GM18858 (cell line): Measurements from ENCODE around the gene SIMC1.

ENCODE experiments used
- ATAC-seq: cut with Tn5 transposase; IDR thresholded peaks from one replicate; pipeline ENCODE4 v1.9.1; 2021; ENCODE audit not compliant: unreplicated experiment

The SIMC1 gene

GRCh38 chr5:176361437-176362232, 123.4 kb downstream of the SIMC1 start, which contains the start of gene KIAA1191:
Gene KIAA1191 (minus strand): TSS chr5:176361764. CDS start chr5:176359508, 2,256 bp downstream.
- peak; percentile 73 for ATAC-seq

GRCh38 chr5:176362233-176362490, 123.9 kb downstream of the SIMC1 start:
- ATAC-seq, result peak; percentile 4

GRCh38 chr5:176364765-176365350, 126.6 kb downstream of the SIMC1 start:
- no peak for ATAC-seq

- ATAC-seq, result no peak
These were observed 127.4 kb downstream of the SIMC1 start, which contains the start of gene ARL10 for GRCh38 chr5:176365351-176366231. Gene ARL10 (plus strand): TSS chr5:176365487. CDS start chr5:176365564, 77 bp downstream.

DNA sequence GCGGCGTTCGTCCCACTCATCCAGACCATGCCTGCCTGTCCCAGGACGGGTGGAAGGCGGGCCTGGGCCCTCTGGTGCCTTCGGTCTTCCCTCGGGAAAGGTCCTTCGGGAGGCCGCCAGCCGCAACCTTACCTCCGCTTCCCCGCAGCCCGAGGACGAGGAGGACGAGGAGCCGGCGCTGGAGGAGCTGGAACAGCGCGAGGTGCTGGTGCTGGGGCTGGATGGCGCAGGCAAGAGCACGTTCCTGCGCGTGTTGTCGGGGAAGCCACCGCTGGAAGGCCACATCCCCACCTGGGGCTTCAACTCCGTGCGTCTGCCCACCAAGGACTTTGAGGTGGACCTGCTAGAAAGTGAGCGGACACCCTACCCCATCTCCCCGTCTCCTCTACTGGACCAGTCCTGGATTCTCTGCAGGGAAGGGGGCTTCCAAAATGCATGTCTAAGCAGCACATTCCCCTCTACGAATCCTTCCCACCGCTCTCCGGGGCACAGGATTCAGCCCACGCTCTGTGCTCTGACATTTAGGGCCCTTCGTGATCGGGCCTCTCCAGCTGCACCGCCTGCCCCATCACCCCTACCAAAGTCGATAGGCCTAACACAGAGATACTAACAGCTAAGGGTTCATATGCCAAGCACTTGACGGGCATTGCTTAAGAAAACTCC, 128.1 kb downstream of the SIMC1 start:
- ATAC-seq, result no peak

- ATAC-seq, result no peak
These were observed 130.5 kb downstream of the SIMC1 start for GRCh38 chr5:176368726-176369125.

DNA sequence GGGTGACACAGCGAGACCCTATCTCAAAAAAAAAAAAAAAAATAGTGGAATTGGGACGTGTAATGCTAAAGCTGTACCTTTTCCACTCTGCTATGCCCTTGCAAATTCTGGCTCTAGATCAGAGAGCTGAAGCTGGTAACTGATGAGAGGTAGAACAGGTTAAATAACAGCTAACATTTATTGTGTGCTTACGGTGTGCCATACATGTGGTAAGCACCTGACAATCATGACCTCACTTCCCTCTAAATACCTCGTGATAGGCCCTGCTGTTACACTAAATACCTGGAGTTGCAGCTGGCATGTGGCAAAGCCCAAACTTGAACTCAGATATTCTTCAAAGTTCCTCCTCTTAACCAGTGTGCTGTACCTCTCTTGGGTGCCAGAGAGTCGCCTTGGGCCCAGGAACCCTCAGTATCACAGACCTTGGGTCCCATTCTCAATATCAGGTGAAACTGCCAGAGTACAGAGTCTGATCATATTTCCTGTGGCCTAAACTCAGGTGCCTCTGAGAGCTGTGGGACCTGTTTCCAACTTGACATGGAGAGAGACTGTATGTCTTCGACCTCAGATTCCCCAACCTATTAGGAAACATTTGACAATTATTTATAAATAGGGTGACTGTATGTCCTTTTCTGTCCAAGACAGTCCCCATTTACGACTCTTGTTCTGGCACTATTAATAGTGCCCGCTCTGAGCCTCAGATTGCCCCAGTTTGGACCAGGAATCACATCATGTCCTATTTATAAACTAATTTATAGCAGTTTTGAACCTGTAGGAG, 131.9 kb downstream of the SIMC1 start:
- no peak for ATAC-seq

GRCh38 chr5:176371621-176372539, 133.7 kb downstream of the SIMC1 start:
- ATAC-seq, result no peak

GRCh38 chr5:176373100-176373818, 135.0 kb downstream of the SIMC1 start:
- ATAC-seq, result no peak

DNA sequence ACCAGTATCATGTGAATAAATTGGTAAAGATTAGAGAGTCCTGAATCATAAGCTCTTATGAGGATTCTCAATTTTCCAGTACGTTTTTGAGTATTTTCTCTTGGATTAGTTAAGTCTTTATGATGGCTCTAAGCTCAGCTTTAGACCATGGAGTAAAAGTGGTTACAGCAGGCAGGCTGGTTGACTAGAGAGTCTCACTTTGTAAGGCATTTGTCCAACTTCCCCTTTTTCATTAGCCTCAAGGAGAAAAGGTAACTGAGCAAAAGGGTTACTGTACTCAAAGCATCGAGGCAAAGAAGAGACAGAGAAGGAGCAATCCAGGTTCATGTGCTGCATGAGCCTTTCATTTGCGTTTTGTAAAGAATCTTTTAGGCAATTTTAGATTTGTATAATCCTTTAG, 141.7 kb downstream of the SIMC1 start:
- no peak for ATAC-seq

- no peak for ATAC-seq
These were observed 143.2 kb downstream of the SIMC1 start for GRCh38 chr5:176381423-176381822.

DNA sequence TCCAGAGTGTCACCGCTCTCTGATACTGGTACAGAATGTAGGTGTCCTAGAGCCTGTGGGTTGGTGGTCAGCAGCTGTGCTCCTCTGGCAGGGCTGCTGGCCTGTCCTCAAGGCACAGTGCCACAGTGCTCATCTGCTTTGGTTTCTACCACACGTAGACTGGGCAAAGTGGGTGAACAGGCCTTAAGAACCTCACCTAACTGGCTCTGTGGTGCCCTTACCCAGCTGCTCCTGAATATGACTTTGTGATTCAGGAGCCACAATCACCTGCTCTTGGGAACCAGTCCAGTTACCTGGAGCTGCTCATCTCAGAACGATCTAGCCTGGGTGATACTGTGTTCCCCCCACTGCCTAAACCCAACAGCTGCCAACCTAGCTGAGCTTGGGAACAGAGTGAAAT, 143.8 kb downstream of the SIMC1 start:
- ATAC-seq, result no peak

GRCh38 chr5:176382721-176383120, 144.5 kb downstream of the SIMC1 start:
- no peak for ATAC-seq

GRCh38 chr5:176383248-176383905, 145.2 kb downstream of the SIMC1 start:
- no peak for ATAC-seq

GRCh38 chr5:176383961-176384360, 145.7 kb downstream of the SIMC1 start:
- ATAC-seq, result no peak

DNA sequence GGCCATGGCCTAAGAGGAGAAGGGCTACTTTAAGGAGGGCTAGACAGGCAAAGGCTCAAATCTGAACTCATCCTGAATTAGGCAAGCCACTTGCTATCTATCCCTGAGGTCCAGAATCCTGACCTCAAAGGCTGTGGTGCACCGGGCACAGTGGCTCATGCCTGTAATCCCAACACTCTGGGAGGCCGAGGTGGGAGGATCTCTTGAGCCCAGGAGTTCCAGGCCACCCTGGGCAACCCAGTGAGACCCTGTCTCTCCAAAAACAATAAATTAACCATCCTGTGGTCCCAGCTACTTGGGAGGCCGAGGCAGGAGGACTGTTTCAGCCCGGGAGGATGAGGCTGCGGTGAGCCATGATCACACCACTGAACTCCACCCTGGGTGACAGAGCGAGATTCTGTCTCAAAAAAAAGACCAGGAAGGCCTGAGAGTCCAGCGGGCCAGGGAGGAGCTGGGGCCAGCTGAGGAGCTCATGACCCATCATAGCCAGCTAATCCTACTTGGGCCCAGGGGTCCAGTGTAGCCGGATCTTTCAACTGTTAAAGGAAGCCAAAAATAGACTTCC, 146.2 kb downstream of the SIMC1 start:
- no peak for ATAC-seq

- no peak for ATAC-seq
These were observed 146.8 kb downstream of the SIMC1 start for GRCh38 chr5:176384991-176385390.

- ATAC-seq, result no peak
These were observed 148.3 kb downstream of the SIMC1 start for GRCh38 chr5:176386491-176386890.
